ENCODE data around the gene ZNF45.

Gene ZNF45

GRCh38 chr19:43976732-43977131 is 41.6 kb upstream of the ZNF45 start:
- ATAC-seq: no peak
- no peak for TF ChIP-seq CREB5 (CRISPR knock-in tag; IDR thresholded peaks at IDR 0.05; ENCODE audit: low read depth)
- TF ChIP-seq ZNF565 (CRISPR knock-in tag; conservative IDR thresholded peaks at IDR 0.05; ENCODE audit: low read depth): no peak
- no peak for TF ChIP-seq BACH2 (CRISPR knock-in tag; IDR thresholded peaks at IDR 0.05; ENCODE audit: borderline replicate concordance)
- TF ChIP-seq ZNF70 (CRISPR knock-in tag; IDR thresholded peaks at IDR 0.05): no peak
- no peak for TF ChIP-seq TCF4 (CRISPR knock-in tag; IDR thresholded peaks at IDR 0.05; ENCODE audit: borderline replicate concordance)
- no peak for TF ChIP-seq SNAI2 (CRISPR knock-in tag; IDR thresholded peaks at IDR 0.05)
- TF ChIP-seq PPARA (CRISPR knock-in tag; IDR thresholded peaks at IDR 0.05; ENCODE audit: borderline replicate concordance): no peak
- TF ChIP-seq TOX (CRISPR knock-in tag; IDR thresholded peaks at IDR 0.05; ENCODE audit: borderline replicate concordance): no peak
- TF ChIP-seq ARNTL (CRISPR knock-in tag; IDR thresholded peaks at IDR 0.05; ENCODE audit: borderline replicate concordance, low read depth): no peak
- no peak for TF ChIP-seq ZNF8 (CRISPR knock-in tag; IDR thresholded peaks at IDR 0.05)
- no peak for TF ChIP-seq CSDC2 (CRISPR knock-in tag; IDR thresholded peaks at IDR 0.05)
- TF ChIP-seq ZC3H10 (CRISPR knock-in tag; IDR thresholded peaks at IDR 0.05): no peak

DNA sequence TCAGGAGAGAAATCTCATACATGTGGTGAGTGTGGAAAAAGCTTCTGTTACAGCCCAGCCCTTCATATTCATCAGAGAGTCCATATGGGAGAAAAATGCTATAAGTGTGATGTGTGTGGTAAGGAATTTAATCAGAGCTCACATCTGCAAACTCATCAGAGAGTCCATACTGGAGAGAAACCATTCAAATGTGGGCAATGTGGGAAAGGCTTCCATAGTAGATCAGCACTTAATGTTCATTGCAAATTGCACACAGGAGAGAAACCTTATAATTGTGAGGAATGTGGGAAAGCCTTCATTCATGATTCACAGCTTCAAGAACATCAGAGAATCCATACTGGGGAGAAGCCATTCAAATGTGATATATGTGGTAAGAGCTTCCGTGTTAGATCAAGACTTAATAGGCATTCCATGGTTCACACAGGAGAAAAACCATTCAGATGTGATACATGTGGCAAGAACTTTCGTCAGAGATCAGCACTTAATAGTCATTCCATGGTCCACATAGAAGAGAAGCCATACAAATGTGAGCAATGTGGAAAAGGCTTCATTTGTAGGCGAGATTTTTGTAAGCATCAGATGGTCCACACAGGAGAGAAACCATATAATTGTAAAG is 31.1 kb upstream of the ZNF45 start:
- no peak for ATAC-seq
- no peak for TF ChIP-seq ZNF8 (CRISPR knock-in tag; IDR thresholded peaks at IDR 0.05)
- no peak for TF ChIP-seq PATZ1 (CRISPR knock-in tag; IDR thresholded peaks at IDR 0.05; ENCODE audit: borderline replicate concordance)
- TF ChIP-seq CSDC2 (CRISPR knock-in tag; IDR thresholded peaks at IDR 0.05): no peak
- TF ChIP-seq GLIS3 (CRISPR knock-in tag; IDR thresholded peaks at IDR 0.05): no peak
- TF ChIP-seq RARB (CRISPR knock-in tag; IDR thresholded peaks at IDR 0.05): no peak
- TF ChIP-seq ESRRG (CRISPR knock-in tag; IDR thresholded peaks at IDR 0.05): no peak

DNA sequence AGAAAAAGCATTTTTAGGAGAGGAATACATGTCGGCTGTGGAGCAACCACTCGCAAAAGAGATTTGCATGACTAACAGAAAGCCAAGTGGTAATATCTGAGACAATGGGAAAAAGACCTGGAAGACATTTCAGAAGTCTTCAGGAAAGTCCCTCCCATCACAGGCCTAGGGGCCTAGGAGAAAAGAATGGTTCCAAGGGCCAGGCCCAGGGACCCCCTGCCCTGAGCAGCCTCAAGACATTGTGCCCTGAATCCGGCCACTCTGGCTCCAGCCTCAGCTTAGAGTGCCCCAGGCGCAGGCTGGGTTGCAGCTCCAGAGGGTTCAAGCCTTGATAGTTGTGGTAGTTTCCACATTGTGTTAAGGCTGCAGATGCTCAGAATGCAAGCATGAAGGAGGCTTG is 25.3 kb upstream of the ZNF45 start:
- TF ChIP-seq, protein P1, sequence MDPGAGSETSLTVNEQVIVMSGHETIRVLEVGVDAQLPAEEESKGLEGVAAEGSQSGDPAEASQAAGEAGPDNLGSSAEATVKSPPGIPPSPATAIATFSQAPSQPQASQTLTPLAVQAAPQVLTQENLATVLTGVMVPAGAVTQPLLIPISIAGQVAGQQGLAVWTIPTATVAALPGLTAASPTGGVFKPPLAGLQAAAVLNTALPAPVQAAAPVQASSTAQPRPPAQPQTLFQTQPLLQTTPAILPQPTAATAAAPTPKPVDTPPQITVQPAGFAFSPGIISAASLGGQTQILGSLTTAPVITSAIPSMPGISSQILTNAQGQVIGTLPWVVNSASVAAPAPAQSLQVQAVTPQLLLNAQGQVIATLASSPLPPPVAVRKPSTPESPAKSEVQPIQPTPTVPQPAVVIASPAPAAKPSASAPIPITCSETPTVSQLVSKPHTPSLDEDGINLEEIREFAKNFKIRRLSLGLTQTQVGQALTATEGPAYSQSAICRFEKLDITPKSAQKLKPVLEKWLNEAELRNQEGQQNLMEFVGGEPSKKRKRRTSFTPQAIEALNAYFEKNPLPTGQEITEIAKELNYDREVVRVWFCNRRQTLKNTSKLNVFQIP (CRISPR knock-in tag; IDR thresholded peaks at IDR 0.05; ENCODE audit: borderline replicate concordance, low read depth): no peak
- no peak for TF ChIP-seq ZC3H10 (CRISPR knock-in tag; IDR thresholded peaks at IDR 0.05)
- TF ChIP-seq TCF4 (CRISPR knock-in tag; IDR thresholded peaks at IDR 0.05; ENCODE audit: borderline replicate concordance): no peak
- ATAC-seq: no peak

- TF ChIP-seq, protein P1 (CRISPR knock-in tag; IDR thresholded peaks at IDR 0.05; ENCODE audit: borderline replicate concordance, low read depth): no peak
- TF ChIP-seq ESRRG (CRISPR knock-in tag; IDR thresholded peaks at IDR 0.05): no peak
- TF ChIP-seq BACH2 (CRISPR knock-in tag; IDR thresholded peaks at IDR 0.05; ENCODE audit: borderline replicate concordance): no peak
- no peak for TF ChIP-seq CSDC2 (CRISPR knock-in tag; IDR thresholded peaks at IDR 0.05)
- TF ChIP-seq, protein P2, sequence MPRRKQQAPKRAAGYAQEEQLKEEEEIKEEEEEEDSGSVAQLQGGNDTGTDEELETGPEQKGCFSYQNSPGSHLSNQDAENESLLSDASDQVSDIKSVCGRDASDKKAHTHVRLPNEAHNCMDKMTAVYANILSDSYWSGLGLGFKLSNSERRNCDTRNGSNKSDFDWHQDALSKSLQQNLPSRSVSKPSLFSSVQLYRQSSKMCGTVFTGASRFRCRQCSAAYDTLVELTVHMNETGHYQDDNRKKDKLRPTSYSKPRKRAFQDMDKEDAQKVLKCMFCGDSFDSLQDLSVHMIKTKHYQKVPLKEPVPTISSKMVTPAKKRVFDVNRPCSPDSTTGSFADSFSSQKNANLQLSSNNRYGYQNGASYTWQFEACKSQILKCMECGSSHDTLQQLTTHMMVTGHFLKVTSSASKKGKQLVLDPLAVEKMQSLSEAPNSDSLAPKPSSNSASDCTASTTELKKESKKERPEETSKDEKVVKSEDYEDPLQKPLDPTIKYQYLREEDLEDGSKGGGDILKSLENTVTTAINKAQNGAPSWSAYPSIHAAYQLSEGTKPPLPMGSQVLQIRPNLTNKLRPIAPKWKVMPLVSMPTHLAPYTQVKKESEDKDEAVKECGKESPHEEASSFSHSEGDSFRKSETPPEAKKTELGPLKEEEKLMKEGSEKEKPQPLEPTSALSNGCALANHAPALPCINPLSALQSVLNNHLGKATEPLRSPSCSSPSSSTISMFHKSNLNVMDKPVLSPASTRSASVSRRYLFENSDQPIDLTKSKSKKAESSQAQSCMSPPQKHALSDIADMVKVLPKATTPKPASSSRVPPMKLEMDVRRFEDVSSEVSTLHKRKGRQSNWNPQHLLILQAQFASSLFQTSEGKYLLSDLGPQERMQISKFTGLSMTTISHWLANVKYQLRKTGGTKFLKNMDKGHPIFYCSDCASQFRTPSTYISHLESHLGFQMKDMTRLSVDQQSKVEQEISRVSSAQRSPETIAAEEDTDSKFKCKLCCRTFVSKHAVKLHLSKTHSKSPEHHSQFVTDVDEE (CRISPR knock-in tag; IDR thresholded peaks at IDR 0.05): no peak
- no peak for TF ChIP-seq GLIS3 (CRISPR knock-in tag; IDR thresholded peaks at IDR 0.05)
- TF ChIP-seq PPARA (CRISPR knock-in tag; IDR thresholded peaks at IDR 0.05; ENCODE audit: borderline replicate concordance): no peak
- no peak for TF ChIP-seq OSR1 (CRISPR knock-in tag; IDR thresholded peaks at IDR 0.05)
- no peak for ATAC-seq
These were observed 22.8 kb upstream of the ZNF45 start for GRCh38 chr19:43957891-43958290.
